ENCODE measurements around the gene DLGAP1. TPM values are rescaled to one million over a fixed set of nuclear protein-coding genes. Genes with fewer than 3 reads are reported as not detected.

DLGAP1 gene
- polyA plus RNA-seq, 1 of the 3 experiments (the other 2 are of a cell fraction), result not detected

GRCh38 chr18:3598581-3598980 is 856.5 kb downstream of the DLGAP1 start:
- H4K20me1 ChIP-seq (ENCODE audit: insufficient read depth), result no peaks in the 10 kb centered on the region
- H3K27me3 ChIP-seq (ENCODE audit: insufficient read depth), result no peaks in the 10 kb centered on the region
- H3K4me2 ChIP-seq, result no peak overlapping the region
- H3K79me2 ChIP-seq (ENCODE audit: insufficient read depth), result peaks cover 41% of the 10 kb centered on the region
- H2AFZ ChIP-seq (ENCODE audit: low read depth), result no peak overlapping the region
- ChIA-PET POLR2A (no interaction called here), CTCF (interaction anchor here (2.3 to 6.1 kb wide), 5 partner anchors 14 to 314 kb away, joined by 8 to 76 read pairs (median 49); no protein-coding TSS in a partner anchor)
- peaks cover 46% of the 10 kb centered on the region for H3F3A ChIP-seq (replicated peaks; ENCODE audit: insufficient read depth)
- H3K9ac ChIP-seq, result no peak overlapping the region
- no peaks in the 10 kb centered on the region for H3K9me3 ChIP-seq
- no peak overlapping the region for H3K4me3 ChIP-seq (ENCODE audit: low read depth in 2 of 2, low read length in 1 of 2)
- H3K27ac ChIP-seq (ENCODE audit: low read depth in 2 of 2, low read length in 1 of 2), result no peak overlapping the region
- 94% methylated on average over 9 of the region's 10 CpGs for WGBS (ENCODE audit: low lambda C conversion rate)
- H3K4me1 ChIP-seq (ENCODE audit: control insufficient read depth in 1 of 2, insufficient read depth in 2 of 2, low read depth in 1 of 2, low read length in 1 of 2), result peaks cover 40 to 41% of the 10 kb centered on the region in 2 experiments
- DNase-seq, result no peak
- no peaks in the 10 kb centered on the region for H3K9me2 ChIP-seq
- H3K36me3 ChIP-seq (replicated peaks in 1 of 2; ENCODE audit: control insufficient read depth in 1 of 2, insufficient read depth in 2 of 2, low read length in 1 of 2), result peaks cover 0 to 4% of the 10 kb centered on the region in 2 experiments
- TF ChIP-seq TEAD4 (IDR thresholded peaks at IDR 0.05; ENCODE audit: borderline replicate concordance, insufficient read depth), result no peak
- TF ChIP-seq FOXJ3 (CRISPR knock-in tag; IDR thresholded peaks at IDR 0.05), result no peak
- no peak for TF ChIP-seq IRF3 (IDR thresholded peaks at IDR 0.05; ENCODE audit: low read depth, low read length)
- TF ChIP-seq JUND (IDR thresholded peaks at IDR 0.05), result no peak
- TF ChIP-seq RCOR1 (IDR thresholded peaks at IDR 0.05; ENCODE audit: low read length), result no peak
- TF ChIP-seq CHD2 (IDR thresholded peaks at IDR 0.05; ENCODE audit: low read length, partially characterized antibody), result no peak
- no peak for TF ChIP-seq CTCF (IDR thresholded peaks at IDR 0.05)
- TF ChIP-seq RFX5 (IDR thresholded peaks at IDR 0.05; ENCODE audit: low read length), result no peak
- no peak for TF ChIP-seq RAD21 (IDR thresholded peaks at IDR 0.05; ENCODE audit: low read length)
- no peak for TF ChIP-seq TCF12 (IDR thresholded peaks at IDR 0.05)
- TF ChIP-seq GABPA (IDR thresholded peaks at IDR 0.05; ENCODE audit: low read depth), result no peak
- no peak for TF ChIP-seq SMC3 (IDR thresholded peaks at IDR 0.05; ENCODE audit: low read depth, low read length)
- TF ChIP-seq RXRA (IDR thresholded peaks at IDR 0.05; ENCODE audit: borderline replicate concordance, low read depth), result no peak
- no peak for TF ChIP-seq FOXM1 (IDR thresholded peaks at IDR 0.05; ENCODE audit: low read depth)
- no peak for TF ChIP-seq ELF1 (IDR thresholded peaks at IDR 0.05)
- no peak for TF ChIP-seq ZBTB33 (IDR thresholded peaks at IDR 0.05; ENCODE audit: borderline replicate concordance, low read depth)
- TF ChIP-seq NFIC (IDR thresholded peaks at IDR 0.05; ENCODE audit: borderline replicate concordance), result no peak
- no peak for TF ChIP-seq SIN3A (IDR thresholded peaks at IDR 0.05; ENCODE audit: borderline replicate concordance, low read depth, low read length)
- no peak for TF ChIP-seq POLR2AphosphoS5 (IDR thresholded peaks at IDR 0.05; ENCODE audit: low read depth, low read length)
- TF ChIP-seq USF2 (IDR thresholded peaks at IDR 0.05; ENCODE audit: borderline replicate concordance, low read depth, low read length), result no peak
